AG04449 (cell line): ENCODE measurements around the gene AEBP1.

Experiments
- CTCF ChIA-PET: fragments of 350-600 bp; formaldehyde crosslinking; extraction: SDS; loops from one replicate; lab custom pipeline; 2021; ENCODE audit warnings: antibody characterized with exemption; lab: Yijun Ruan, JAX
- POLR2A ChIA-PET: fragments of 400-600, 350-600 bp; formaldehyde crosslinking; extraction: SDS; loops from one replicate; lab custom pipeline; 2020; ENCODE audit warnings: antibody characterized with exemption, inconsistent platforms; lab: Yijun Ruan, JAX
- DNase-seq: peaks from one replicate; pipeline ENCODE4 v3.0.0-alpha.2; 2010; ENCODE audit warnings: low read depth, low spot score
- H3K4me3 ChIP-seq: 2 replicates; pipeline ENCODE4 v1.5.1; 2011; ENCODE audit warnings: low read depth, mild to moderate bottlenecking, control low read depth, low read length
- TF ChIP-seq, protein P1 (sequence below): IDR thresholded peaks from one replicate; pipeline ENCODE4 v1.5.1; 2011; ENCODE audit warnings: mild to moderate bottlenecking, moderate library complexity, low read length, control low read depth, inconsistent platforms; ENCODE audit not compliant: insufficient read depth; ENCODE audit errors: missing control alignments

The AEBP1 gene

GRCh38 chr7:44066111-44066460 is 38.1 kb upstream of the AEBP1 start:
- ChIA-PET CTCF (interaction anchor here (0.9 to 1.5 kb wide), 5 partner anchors 10 to 135 kb away, joined by 3 to 6 read pairs (median 3); partner anchors contain the start of gene YKT6), POLR2A (interaction anchor here (1.2 to 1.9 kb wide), 4 partner anchors 9 to 58 kb away, joined by 4 to 5 read pairs (median 4); partner anchors contain the start of gene POLD2)

GRCh38 chr7:44066494-44067063 is 37.6 kb upstream of the AEBP1 start:
- DNase-seq, result no peak
- ChIA-PET POLR2A (interaction anchor here (0.8 to 2.2 kb wide), 7 partner anchors 9 to 134 kb away, joined by 3 to 5 read pairs (median 4); partner anchors contain the start of genes POLD2 and YKT6), CTCF (interaction anchor here (0.9 to 2.8 kb wide), 5 partner anchors 16 to 135 kb away, joined by 3 to 27 read pairs (median 3); no protein-coding TSS in a partner anchor)
- TF ChIP-seq, protein P1, sequence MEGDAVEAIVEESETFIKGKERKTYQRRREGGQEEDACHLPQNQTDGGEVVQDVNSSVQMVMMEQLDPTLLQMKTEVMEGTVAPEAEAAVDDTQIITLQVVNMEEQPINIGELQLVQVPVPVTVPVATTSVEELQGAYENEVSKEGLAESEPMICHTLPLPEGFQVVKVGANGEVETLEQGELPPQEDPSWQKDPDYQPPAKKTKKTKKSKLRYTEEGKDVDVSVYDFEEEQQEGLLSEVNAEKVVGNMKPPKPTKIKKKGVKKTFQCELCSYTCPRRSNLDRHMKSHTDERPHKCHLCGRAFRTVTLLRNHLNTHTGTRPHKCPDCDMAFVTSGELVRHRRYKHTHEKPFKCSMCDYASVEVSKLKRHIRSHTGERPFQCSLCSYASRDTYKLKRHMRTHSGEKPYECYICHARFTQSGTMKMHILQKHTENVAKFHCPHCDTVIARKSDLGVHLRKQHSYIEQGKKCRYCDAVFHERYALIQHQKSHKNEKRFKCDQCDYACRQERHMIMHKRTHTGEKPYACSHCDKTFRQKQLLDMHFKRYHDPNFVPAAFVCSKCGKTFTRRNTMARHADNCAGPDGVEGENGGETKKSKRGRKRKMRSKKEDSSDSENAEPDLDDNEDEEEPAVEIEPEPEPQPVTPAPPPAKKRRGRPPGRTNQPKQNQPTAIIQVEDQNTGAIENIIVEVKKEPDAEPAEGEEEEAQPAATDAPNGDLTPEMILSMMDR, result no peak
- H3K4me3 ChIP-seq, result no peak overlapping the region

More at GRCh38 chr7:44066111-44066460, 38.1 kb upstream of the AEBP1 start:
- no peak overlapping the region for H3K4me3 ChIP-seq
- DNase-seq, result no peak
- TF ChIP-seq, protein P1, result no peak

DNA sequence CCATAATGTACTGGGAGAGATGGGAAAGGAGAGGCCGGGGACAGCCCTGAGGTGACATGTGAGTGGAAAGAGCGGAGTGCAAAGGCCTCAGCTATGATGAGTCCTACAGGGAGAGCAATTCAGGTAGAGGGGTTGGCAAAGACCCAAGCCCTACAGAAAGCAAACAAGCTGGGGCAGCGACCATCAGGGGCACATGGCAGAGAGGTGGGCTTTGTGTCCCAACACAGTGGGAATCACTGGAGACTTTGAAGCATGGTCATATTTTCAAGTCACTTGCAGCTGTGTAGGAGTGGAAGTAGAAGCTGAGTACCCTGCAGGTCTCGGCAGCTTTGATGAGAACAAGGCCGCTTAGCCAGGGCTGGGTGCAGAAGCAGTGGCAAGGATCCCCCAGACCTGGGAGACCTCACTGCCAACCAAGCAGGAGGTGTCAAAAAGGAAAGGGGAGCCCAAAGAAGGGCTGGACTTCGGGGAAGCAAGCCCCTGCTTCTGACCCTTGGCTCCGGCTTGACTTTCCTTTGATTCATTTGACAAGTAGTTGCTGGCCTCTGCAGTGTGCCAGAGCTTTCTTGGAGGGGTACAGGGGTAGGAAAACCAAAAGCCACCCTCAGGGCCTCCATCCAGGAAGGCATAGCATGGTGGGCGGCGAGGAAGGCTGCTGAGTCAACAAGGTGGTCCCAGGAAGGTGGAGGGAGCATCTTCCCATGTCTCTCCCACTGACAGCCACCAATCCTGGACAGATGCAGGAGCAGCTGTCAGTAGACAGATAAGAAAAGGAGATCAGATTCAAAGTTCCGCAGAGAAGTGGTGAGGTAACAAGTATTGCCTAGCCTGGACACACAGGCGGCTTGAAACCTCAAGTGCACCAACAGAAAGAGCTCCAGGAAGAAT is 36.8 kb upstream of the AEBP1 start:
- POLR2A ChIA-PET, result interaction anchor here (0.6 to 2.2 kb wide), 8 partner anchors 13 to 133 kb away, joined by 3 to 5 read pairs (median 3); partner anchors contain the start of genes POLD2 and YKT6
- TF ChIP-seq, protein P1, result no peak
- no peak for DNase-seq
- H3K4me3 ChIP-seq, result no peak overlapping the region
- CTCF ChIA-PET, result interaction anchor here (0.5 to 2.8 kb wide), 3 partner anchors 129 to 829 kb away, joined by 3 to 27 read pairs (median 3); no protein-coding TSS in a partner anchor

- TF ChIP-seq, protein P1, result no peak
- no peak overlapping the region for H3K4me3 ChIP-seq
- CTCF ChIA-PET, result interaction anchor here (0.5 to 2.8 kb wide), 4 partner anchors 13 to 829 kb away, joined by 3 to 27 read pairs (median 4); no protein-coding TSS in a partner anchor
- no peak for DNase-seq
- POLR2A ChIA-PET, result interaction anchor here (0.6 to 2.2 kb wide), 6 partner anchors 12 to 133 kb away, joined by 3 to 5 read pairs (median 3); partner anchors contain the start of gene YKT6
These were observed 36.1 kb upstream of the AEBP1 start for GRCh38 chr7:44068054-44068453.

DNA sequence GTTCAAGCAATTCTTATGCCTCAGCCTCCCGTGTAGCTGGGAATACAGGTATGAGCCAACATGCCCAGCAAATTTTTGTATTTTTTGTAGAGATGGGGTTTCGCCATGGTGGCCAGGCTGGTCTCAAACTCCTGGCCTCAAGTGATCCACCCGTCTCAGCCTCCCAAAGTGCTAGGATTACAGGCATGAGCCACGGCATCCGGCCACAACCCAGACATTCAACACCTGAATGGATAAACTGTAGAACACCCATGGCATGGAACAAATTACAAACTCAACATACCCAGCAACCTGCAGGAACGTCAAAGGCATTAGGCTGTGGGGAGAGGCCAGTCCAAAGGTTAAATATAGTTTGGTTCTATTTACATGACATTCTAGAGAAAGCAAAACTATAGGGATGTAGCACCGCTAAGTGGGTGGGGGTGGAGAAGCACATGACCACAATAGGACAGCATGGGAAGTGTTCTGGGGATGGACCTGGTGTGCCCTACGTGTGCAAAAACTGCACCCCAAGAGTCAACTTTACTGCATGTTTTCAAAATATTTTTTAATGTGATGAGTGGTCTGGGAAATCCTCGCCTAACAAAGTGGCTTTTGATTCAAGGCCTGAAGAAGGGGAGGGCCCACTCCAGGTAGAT is 32.3 kb upstream of the AEBP1 start:
- DNase-seq, result no peak
- H3K4me3 ChIP-seq, result no peak overlapping the region
- ChIA-PET CTCF (interaction anchor here (0.7 to 6.7 kb wide), 23 partner anchors 8 to 406 kb away, joined by 3 to 88 read pairs (median 4); partner anchors contain the start of genes POLD2 and YKT6), POLR2A (interaction anchor here (0.9 to 1.0 kb wide), 2 partner anchors 27 to 43 kb away, joined by 3 to 8 read pairs; partner anchors contain the start of gene DBNL)
- TF ChIP-seq, protein P1, result no peak
